HS-27A (cell line): ENCODE data around the gene WDR43.

Experiments used
- DNase-seq: peaks from one replicate; pipeline ENCODE4 v3.0.0-alpha.2; 2012; ENCODE audit warnings: low read depth, missing footprints

The WDR43 gene

DNA sequence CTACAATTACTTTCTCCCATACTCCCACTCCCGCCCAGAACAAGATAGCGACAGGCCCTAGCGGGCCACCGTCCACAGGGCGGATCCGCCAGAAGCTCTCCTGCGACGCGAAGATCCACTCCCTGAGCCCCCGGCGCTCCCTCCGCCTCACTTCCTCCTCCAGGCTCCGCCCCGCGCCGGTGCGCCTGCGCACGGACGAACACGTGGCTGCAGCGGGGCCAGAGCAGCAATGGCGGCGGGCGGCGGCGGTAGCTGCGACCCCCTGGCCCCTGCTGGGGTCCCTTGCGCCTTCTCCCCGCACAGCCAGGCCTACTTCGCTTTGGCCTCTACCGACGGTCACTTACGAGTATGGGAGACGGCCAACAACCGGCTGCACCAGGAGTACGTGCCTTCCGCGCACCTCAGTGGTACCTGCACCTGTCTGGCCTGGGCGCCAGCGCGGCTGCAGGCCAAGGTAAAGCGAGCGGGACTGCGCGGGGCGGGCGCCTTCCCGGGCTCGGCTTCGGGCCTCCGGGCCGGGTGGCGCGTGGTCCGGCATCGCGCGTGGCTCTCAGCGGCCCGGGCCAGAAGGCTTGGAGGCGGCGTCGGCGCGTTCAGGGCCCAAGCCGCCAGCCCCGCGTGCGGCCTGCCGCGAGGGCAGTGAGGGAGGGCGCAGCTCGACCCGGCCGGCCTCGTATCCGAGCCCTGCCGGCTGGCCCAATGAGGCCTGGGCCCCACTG is at the start of gene WDR43:
Gene WDR43 (plus strand): TSS at position 198 of the 719 bp plus-strand sequence. CDS start 32 bp downstream, at position 230.
- DNase-seq: peak; percentile 89

DNA sequence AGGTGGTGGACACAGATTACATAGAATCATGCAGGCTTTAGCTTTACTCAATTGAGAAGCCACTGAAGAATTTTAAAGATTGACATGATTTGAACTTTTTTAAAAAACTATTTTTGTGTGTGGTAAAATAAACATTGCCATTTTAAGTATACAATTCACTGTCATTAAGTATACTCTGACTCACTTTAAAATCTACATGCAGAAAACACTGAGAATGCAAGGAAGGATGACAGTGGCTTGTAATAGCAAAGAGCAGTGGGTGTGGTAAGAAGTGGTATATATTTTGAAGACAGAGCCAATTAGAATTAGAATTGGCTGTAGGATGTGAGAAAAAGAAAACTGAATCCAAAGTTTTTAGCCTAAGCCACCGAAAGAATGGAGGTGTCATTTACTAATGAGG is 39.3 kb upstream of the WDR43 start:
- DNase-seq: no peak

- no peak for DNase-seq
Observed at GRCh38 chr2:28855977-28856376, 38.5 kb upstream of the WDR43 start.

GRCh38 chr2:28868611-28869010 is 25.9 kb upstream of the WDR43 start:
- no peak for DNase-seq

- no peak for DNase-seq
Observed at GRCh38 chr2:28869494-28870145, 24.8 kb upstream of the WDR43 start.

- peak; percentile 70 for DNase-seq
Observed at GRCh38 chr2:28870146-28870891, 24.1 kb upstream of the WDR43 start, which contains the start of gene TRMT61B. Gene TRMT61B, minus strand, starts transcription at chr2:28870309. Its CDS starts 32 bp downstream, at chr2:28870277.

- no peak for DNase-seq
Observed at GRCh38 chr2:28871620-28872019, 22.8 kb upstream of the WDR43 start.

DNA sequence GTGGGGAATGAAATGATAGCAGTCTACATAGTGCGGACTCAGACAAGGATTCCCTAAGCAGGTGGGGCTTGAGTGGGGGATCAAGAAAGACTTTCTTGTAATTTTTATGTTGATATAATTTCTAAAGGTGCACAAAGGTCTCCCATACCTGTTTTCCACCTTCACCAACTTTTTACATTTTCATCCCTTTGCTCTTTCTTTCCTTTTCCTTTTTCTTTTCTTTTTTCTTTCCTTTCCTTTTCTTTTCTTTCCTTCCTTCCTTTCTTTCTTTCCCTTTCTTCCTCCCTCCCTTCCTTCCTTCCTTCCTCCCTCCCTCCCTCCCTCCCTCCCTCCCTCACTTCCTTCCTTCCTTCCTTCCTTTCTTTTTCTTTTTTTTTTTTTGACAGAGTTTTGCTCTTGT is 14.3 kb upstream of the WDR43 start:
- DNase-seq: no peak

DNA sequence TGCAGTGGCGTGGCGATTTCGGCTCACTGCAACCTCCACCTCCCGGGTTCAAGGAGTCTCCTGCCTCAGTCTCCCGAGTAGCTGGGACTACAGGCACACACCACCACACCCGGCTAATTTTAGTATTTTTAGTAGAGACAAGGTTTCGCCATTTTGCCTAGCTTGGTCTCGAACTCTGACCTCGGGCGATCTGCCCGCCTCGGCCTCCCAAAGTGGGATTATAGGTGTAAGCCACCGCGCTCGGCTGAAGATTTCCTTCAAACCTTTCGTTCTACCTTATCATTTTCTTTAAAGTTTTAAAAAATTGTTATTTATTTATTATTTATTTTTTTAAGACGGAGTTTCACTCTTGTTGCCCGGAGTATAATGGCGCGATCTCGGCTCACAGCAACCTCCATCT is 979 bp upstream of the WDR43 start:
- no peak for DNase-seq

DNA sequence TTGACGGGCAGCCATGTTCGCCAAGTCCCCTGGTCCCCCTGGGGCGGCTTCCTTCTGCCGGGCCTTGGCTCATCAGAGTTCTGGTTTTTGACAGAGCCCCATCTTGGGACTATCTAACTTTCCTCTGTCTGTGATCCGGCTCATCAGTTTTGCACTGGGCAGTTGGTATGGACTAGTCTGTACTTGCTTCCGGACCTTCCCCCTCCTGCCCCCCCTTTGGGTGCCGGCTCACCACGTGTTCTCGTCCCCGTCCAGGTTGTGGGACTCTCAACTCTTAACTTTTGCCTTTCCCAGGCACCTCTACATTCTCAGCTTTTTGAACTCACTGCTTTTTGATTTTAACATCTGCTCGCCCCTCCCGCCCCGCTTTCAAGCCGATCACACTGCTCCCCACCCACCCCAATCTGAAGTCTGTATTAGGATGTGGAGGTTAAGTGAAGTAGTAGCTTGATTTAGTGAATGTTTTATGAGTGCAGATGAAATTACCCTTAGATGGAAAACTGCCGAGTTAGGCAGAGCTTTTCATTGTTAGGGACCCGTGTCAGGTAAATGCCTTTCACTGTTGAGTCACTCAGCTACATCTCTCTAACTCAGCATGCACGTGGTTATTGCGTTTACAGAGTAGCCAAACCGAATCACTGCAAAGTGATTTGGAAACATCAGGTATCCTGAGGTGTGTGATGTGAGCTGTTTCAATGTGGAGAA is 874 bp downstream of the WDR43 start:
- peak; percentile 9 for DNase-seq

DNA sequence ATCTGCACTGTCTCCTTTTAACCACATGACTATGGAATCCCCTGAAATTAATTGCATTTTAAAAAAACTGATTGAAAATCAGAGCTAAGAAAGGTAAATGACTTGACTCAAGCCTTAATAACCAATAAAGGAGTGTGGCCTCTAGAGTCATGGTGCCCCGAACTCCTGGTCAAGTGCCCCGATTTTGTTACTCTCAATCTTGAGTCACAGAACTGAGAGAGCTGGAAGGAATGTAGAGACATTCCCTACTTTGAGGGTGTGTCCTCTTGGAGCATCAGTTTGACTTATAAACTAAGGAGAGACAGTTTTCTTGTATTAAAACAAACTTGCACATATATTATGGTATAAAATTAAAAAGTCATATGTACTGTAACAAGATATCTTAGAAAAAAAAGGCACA is 2.4 kb downstream of the WDR43 start:
- peak; percentile 31 for DNase-seq

GRCh38 chr2:28898048-28898447 is 3.6 kb downstream of the WDR43 start:
- DNase-seq: no peak

DNA sequence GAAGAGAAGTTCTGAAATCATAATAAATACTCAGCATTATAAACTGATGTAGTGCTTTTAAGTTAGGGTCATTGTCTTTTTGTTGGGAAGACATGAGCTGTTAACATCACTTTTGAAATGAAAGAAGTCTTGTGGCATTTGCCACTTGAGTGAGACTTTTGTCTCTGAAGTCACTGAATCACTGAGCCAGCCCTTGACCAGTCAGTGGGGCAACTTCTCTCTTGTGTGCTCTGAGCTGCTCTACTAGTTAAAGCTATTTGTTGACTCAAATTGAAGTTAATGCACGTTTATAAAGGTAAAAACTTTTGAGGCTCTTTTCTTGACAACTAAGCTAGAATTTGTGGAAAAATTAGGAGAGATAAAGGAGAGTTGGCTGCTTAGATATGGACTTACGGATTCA is 6.7 kb downstream of the WDR43 start:
- no peak for DNase-seq

- DNase-seq: no peak
Observed at GRCh38 chr2:28901841-28902240, 7.4 kb downstream of the WDR43 start.

GRCh38 chr2:28902584-28902983 is 8.1 kb downstream of the WDR43 start:
- DNase-seq: no peak

DNA sequence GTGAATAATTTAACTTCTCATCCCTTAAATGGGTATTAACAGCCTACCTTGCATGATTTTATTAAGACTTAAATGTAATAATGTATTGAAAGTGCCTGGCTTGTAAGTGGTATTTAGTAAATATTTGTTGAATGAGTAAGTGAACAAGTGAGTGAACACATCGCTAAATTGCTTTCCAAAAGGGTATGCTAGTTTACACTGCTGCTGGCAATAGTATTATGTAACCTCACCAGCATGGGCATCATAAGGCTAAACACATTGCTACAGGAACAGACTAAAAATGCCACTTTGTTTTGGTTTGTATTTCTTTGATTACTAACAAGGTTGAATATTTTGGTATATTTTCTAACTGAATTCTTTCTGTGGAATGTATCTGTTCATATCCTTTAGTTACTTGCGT is 9.8 kb downstream of the WDR43 start:
- no peak for DNase-seq

GRCh38 chr2:28904802-28905457 is 10.5 kb downstream of the WDR43 start:
- DNase-seq: no peak

GRCh38 chr2:28905533-28905932 is 11.1 kb downstream of the WDR43 start:
- no peak for DNase-seq

GRCh38 chr2:28906376-28906775 is 11.9 kb downstream of the WDR43 start:
- no peak for DNase-seq

GRCh38 chr2:28906821-28907220 is 12.4 kb downstream of the WDR43 start:
- no peak for DNase-seq

- no peak for DNase-seq
Observed at GRCh38 chr2:28908172-28908571, 13.7 kb downstream of the WDR43 start.
